Measurements from ENCODE around the gene PKMYT1.

Gene PKMYT1

DNA sequence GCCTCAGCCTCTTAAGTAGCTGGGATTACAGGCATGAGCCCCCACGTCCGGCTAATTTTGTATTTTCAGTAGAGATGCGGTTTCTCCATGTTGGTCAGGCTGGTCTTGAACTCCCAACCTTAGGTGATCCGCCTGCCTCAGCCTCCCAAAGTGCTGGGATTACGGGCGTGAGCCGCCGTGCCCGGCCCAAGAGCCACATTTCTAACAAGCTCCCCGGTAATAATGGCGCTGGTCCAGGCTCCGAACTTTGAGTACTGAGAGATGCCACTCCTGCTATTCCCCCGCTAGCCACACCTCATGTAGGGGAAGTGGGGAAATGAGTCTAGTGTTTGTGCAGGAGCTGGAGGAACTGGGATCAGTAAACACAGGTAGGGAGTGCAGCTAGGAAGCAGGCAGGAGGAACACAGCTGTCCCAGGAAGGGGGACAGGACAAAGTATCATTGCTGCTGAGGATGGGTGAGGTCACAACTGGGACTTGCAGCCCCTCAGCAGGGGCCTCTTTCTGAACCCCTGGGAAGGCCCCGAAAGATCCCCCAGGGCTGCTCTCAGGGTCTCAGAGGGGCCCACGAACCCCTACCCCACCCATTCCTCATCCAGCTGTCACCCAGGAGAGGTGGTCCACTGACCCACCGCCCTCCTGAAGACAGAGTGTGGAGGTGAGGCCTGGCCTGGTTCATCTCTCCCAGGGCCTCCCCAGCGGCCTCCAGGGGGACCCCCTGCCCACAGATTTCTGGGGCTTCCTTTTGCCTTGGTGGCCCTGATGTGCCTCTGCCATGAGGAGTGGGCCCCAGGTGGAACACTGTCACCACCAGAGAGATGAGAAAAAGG is 19.8 kb downstream of the PKMYT1 start:
- Histone ChIP-seq H3K9me3 (replicated peaks; ENCODE audit: low read length) (no peaks in the 10 kb centered on the region), H3K4me3 (ENCODE audit: low read length) (no peak overlapping the region), H3K4me2 (ENCODE audit: low read length) (no peak overlapping the region), H3K27me3 (ENCODE audit: control insufficient read depth, insufficient read depth, low read length) (peaks cover 39% of the 10 kb centered on the region), H3K36me3 (ENCODE audit: insufficient read depth, low read length) (no peaks in the 10 kb centered on the region), H3K9ac (ENCODE audit: low read depth, low read length) (no peak overlapping the region), H3K4me1 (ENCODE audit: control insufficient read depth, insufficient read depth, low read length) (peaks cover 15% of the 10 kb centered on the region)

DNA sequence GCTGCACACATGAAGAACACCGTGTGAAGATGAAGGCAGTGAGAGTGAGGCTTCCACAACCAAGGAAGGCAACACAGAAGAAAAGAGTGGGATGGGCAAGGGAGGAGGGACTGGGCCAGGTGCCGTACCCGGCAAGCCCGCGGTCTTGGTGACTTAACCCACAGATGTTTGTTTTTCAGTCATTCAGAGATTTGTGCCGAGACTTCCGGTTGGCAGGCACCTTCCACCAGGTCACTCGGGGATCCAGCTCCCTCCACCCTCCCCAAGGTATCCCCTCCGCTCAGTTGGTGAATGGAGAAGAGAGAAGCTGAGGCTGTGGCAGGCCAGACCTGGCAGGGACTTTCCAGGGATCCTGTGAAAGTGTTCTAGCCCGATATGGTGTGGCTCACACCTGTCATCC is 21.0 kb downstream of the PKMYT1 start:
- Histone ChIP-seq H3K4me3 (ENCODE audit: low read length) (no peak overlapping the region), H3K36me3 (ENCODE audit: insufficient read depth, low read length) (no peaks in the 10 kb centered on the region), H3K27me3 (ENCODE audit: control insufficient read depth, insufficient read depth, low read length) (peaks cover 39% of the 10 kb centered on the region), H3K9ac (ENCODE audit: low read depth, low read length) (no peak overlapping the region), H3K4me1 (ENCODE audit: control insufficient read depth, insufficient read depth, low read length) (peaks cover 8% of the 10 kb centered on the region), H3K4me2 (ENCODE audit: low read length) (no peak overlapping the region), H3K9me3 (replicated peaks; ENCODE audit: low read length) (no peaks in the 10 kb centered on the region)

DNA sequence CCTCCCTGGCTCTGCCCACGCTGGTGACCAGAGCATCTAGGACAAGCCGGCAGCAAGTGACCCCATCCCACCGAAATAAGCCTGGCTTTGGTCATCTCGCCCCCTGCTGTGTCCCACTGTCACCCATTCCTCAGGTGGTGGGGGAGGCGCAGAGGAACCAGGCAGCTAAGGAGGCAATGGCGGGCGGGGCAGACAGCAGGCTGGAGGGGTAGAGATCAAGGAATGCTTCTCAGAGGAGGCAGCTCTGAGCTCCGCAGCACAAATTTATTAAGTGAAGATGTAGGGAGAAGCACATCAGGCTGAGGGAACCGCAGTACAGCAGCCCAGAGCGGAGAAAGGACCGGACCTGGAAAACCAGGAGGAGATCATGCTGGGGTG is 23.7 kb downstream of the PKMYT1 start:
- H3K4me3 ChIP-seq (ENCODE audit: low read length) = no peak overlapping the region
- H3K9me3 ChIP-seq (replicated peaks; ENCODE audit: low read length) = no peaks in the 10 kb centered on the region
- H3K27me3 ChIP-seq (ENCODE audit: control insufficient read depth, insufficient read depth, low read length) = peaks cover 28% of the 10 kb centered on the region
- H3K9ac ChIP-seq (ENCODE audit: low read depth, low read length) = no peak overlapping the region
- H3K36me3 ChIP-seq (ENCODE audit: insufficient read depth, low read length) = no peaks in the 10 kb centered on the region
- H3K4me1 ChIP-seq (ENCODE audit: control insufficient read depth, insufficient read depth, low read length) = no peaks in the 10 kb centered on the region
- no peak overlapping the region for H3K4me2 ChIP-seq (ENCODE audit: low read length)

DNA sequence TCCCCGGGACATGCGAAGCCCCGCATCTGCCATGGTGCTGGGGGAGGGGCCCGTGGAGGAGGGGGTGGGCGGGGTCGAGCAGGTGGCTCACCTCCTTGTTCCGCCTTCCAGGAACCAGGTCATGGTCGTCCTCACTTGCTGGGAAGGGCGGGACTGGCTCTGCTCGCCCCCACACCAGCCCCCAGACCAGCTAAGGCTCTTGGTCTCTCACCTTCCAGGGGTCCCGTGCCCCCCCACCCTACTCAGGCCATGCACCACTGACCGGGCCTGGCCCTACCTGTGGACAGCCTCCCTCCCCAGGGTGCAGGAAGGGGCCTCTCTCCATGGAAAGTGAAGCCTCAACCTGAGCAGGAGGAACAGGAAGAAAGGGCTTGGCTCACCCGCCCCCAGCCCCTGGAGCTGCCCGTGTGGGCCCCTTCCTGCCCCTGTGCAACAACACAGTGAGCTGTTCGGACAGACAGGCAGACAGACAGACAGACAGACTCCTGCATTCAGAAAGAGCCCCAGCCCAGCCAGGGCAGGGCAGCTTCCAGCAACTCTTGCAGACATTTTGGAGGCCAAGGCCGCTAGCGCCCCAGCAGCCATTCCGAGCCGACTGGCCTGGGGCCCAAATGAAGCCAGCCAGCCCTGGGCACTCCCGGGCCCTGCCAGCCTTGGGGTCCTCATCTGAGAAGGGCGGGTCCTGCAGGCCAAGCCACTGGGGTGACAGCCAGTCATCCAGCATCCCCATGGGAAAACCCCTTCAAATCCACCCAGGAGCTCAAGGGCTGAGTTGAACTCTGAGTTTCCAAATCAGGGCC is 24.3 kb downstream of the PKMYT1 start:
- Histone ChIP-seq H3K36me3 (ENCODE audit: insufficient read depth, low read length) (no peaks in the 10 kb centered on the region), H3K9me3 (replicated peaks; ENCODE audit: low read length) (no peaks in the 10 kb centered on the region), H3K4me1 (ENCODE audit: control insufficient read depth, insufficient read depth, low read length) (no peaks in the 10 kb centered on the region), H3K9ac (ENCODE audit: low read depth, low read length) (no peak overlapping the region), H3K4me3 (ENCODE audit: low read length) (no peak overlapping the region), H3K27me3 (ENCODE audit: control insufficient read depth, insufficient read depth, low read length) (peaks cover 28% of the 10 kb centered on the region), H3K4me2 (ENCODE audit: low read length) (no peak overlapping the region)

DNA sequence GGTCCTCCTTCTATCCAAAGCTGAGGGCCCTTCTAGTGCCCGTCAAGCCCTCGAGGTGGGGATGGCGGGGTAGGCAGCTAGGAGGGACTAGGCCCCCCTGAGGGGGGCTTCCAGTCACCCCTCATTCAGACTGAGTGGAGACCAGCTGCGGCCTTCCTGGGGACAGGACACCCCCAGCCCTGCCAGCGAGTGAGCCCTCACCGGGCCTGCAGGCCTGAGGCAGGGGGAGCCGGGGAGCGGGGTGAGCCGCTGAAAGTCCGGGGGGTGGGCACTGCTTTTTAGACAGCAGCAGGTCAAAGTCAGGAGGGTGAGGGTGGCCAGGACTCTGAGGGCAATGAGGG is 24.8 kb downstream of the PKMYT1 start:
- H3K9me3 ChIP-seq (replicated peaks; ENCODE audit: low read length) = no peaks in the 10 kb centered on the region
- no peaks in the 10 kb centered on the region for H3K36me3 ChIP-seq (ENCODE audit: insufficient read depth, low read length)
- H3K4me3 ChIP-seq (ENCODE audit: low read length) = no peak overlapping the region
- H3K4me2 ChIP-seq (ENCODE audit: low read length) = no peak overlapping the region
- H3K9ac ChIP-seq (ENCODE audit: low read depth, low read length) = no peak overlapping the region
- H3K4me1 ChIP-seq (ENCODE audit: control insufficient read depth, insufficient read depth, low read length) = no peaks in the 10 kb centered on the region
- H3K27me3 ChIP-seq (ENCODE audit: control insufficient read depth, insufficient read depth, low read length) = peaks cover 28% of the 10 kb centered on the region

DNA sequence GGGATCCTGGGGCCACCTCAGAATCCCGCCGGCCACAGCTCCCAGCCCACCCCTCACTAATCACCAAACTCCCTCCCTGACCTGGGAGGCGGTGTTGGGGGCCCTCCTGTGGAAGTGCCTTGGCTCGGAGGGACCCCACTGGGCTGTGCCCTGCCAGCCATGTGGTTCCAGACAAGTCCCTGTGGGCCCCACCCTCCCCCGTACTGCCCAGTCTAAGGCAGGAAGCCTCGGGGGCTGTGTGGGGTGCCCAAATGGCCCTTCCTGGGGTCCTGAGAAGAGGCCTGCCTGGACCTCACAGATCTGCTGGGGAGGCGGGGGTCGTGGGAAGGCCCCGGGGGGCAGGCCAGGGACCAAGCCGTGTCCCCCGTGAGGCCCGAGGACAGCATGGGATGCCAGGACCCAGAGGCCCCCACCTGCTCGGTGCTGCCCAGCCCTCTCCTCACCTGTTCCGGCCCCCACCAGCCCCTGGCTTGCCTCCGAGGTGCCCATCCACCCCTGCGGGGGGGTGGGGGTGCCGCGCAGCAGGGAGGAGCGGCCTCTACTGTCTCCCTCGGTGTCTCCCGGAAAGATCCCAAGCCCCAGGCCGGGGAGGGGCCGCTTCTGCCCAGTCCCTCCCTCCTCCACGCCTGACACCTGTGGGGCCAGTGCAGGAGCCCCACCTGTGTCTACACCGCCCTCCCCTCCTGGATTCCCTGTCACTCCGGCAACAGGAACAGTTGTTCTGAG is 25.4 kb downstream of the PKMYT1 start:
- H3K9ac ChIP-seq (ENCODE audit: low read depth, low read length) = no peak overlapping the region
- peaks cover 28% of the 10 kb centered on the region for H3K27me3 ChIP-seq (ENCODE audit: control insufficient read depth, insufficient read depth, low read length)
- H3K4me1 ChIP-seq (ENCODE audit: control insufficient read depth, insufficient read depth, low read length) = no peaks in the 10 kb centered on the region
- no peak overlapping the region for H3K4me2 ChIP-seq (ENCODE audit: low read length)
- H3K4me3 ChIP-seq (ENCODE audit: low read length) = no peak overlapping the region
- H3K9me3 ChIP-seq (replicated peaks; ENCODE audit: low read length) = no peaks in the 10 kb centered on the region
- H3K36me3 ChIP-seq (ENCODE audit: insufficient read depth, low read length) = peaks cover under 1% of the 10 kb centered on the region

DNA sequence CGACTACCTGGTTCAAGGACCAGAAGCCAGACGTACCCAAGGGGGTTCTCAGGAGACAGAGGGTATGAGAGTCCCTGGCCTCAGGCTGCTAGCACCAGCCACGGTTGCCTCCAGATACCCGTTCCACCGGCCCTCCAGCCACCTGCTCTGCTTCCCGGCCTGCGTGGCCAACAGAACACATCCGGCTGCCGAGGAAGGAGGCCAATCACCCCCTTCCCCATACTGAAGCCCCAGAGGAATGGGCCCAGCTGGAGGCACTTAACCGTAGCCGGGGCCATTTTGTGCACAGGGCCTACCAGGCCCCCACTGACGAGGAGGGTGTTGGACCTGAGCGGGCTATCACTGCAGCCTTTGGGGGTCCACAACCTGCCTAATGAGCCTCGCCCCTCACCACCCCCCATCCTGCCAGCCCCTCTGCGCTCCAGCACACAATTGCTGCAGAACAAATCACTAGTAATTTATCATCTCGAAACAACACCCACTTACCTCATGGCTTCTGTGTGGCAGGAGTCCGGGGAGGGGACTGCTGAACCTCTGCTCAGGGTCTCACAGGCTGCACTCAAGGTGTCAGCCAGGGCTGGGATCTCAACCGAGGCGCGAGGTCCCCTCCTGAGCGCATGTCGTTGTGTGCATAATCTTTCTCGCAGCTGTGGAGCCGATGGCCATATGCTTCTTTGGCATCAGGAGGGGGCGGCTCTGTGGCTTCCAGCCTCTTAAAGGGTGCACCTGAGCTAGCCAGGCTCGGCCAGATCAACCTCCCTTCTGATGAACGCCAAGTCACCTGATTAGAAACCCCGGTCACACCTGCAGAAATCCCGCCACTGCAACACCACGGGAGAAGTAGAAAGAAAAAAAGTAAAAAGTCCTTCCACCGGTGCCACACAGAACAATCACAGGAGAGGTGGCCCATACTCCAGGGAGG is 26.3 kb downstream of the PKMYT1 start:
- H3K4me2 ChIP-seq (ENCODE audit: low read length) = no peak overlapping the region
- no peak overlapping the region for H3K4me3 ChIP-seq (ENCODE audit: low read length)
- H3K9me3 ChIP-seq (replicated peaks; ENCODE audit: low read length) = no peaks in the 10 kb centered on the region
- H3K27me3 ChIP-seq (ENCODE audit: control insufficient read depth, insufficient read depth, low read length) = peaks cover 23% of the 10 kb centered on the region
- no peak overlapping the region for H3K9ac ChIP-seq (ENCODE audit: low read depth, low read length)
- no peaks in the 10 kb centered on the region for H3K4me1 ChIP-seq (ENCODE audit: control insufficient read depth, insufficient read depth, low read length)
- peaks cover 9% of the 10 kb centered on the region for H3K36me3 ChIP-seq (ENCODE audit: insufficient read depth, low read length)

DNA sequence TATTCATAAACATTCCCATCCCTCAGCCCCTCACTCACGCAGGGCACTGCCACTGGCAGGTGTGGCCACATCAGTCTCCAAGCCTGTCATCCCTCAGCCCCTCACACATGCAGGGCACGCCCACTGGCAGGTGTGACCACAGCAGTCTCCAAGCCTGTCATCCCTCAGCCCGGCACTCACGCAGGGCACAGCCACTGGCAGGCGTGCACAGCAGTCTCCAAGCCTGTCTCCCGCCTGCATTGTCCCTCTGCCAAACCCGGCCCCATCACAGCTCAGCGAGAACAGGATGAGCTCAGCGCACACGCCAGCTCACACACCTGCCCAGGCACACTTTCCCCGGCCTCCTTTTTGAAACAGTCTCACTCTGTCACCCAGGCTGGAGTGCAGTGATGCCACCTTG is 27.6 kb downstream of the PKMYT1 start:
- Histone ChIP-seq H3K27me3 (ENCODE audit: control insufficient read depth, insufficient read depth, low read length) (peaks cover 23% of the 10 kb centered on the region), H3K4me1 (ENCODE audit: control insufficient read depth, insufficient read depth, low read length) (no peaks in the 10 kb centered on the region), H3K36me3 (ENCODE audit: insufficient read depth, low read length) (peaks cover 14% of the 10 kb centered on the region), H3K4me3 (ENCODE audit: low read length) (no peak overlapping the region), H3K4me2 (ENCODE audit: low read length) (no peak overlapping the region), H3K9me3 (replicated peaks; ENCODE audit: low read length) (no peaks in the 10 kb centered on the region), H3K9ac (ENCODE audit: low read depth, low read length) (no peak overlapping the region)

DNA sequence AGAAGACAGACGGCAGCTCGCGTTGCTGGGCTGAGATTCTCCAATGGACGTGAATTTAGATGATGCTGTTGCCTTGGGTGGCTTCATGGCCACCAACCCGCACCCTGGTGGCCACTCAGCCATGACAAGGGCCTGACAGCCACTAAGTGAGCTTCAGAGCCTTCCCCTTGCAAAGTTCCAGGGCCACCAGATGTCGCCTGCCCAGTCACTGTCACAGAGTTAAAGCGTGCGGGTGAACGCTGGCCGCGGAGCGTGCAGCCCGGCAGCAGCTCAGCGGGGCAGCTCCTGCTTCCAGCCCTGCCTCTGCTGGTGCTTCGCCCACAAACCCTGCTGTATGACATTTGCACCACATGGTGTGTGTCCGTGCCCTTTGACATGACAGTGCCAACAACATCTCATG is 29.5 kb downstream of the PKMYT1 start:
- no peak overlapping the region for H3K4me3 ChIP-seq (ENCODE audit: low read length)
- H3K9ac ChIP-seq (ENCODE audit: low read depth, low read length) = no peak overlapping the region
- peaks cover 17% of the 10 kb centered on the region for H3K27me3 ChIP-seq (ENCODE audit: control insufficient read depth, insufficient read depth, low read length)
- H3K36me3 ChIP-seq (ENCODE audit: insufficient read depth, low read length) = peaks cover 21% of the 10 kb centered on the region
- H3K4me1 ChIP-seq (ENCODE audit: control insufficient read depth, insufficient read depth, low read length) = no peaks in the 10 kb centered on the region
- no peaks in the 10 kb centered on the region for H3K9me3 ChIP-seq (replicated peaks; ENCODE audit: low read length)
- no peak overlapping the region for H3K4me2 ChIP-seq (ENCODE audit: low read length)

DNA sequence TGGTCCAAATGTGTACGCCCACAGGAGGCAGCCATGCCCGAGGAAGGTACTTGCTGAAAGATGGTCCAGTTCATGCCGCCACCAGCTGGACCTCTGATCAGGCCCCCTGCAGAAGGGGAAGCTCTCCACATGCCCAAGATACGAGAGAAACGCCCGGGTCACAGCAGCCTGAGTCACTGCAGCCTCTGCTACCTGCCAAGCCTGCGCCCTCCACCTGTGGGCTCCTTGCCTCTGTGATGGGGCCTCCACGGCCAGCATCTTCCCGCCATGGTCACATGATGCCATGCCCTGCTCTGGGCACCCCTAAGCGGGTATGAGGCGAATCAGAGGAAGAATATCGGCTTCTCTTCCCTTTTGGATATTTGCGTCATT is 29.9 kb downstream of the PKMYT1 start:
- Histone ChIP-seq H3K36me3 (ENCODE audit: insufficient read depth, low read length) (peaks cover 21% of the 10 kb centered on the region), H3K4me1 (ENCODE audit: control insufficient read depth, insufficient read depth, low read length) (no peaks in the 10 kb centered on the region), H3K9me3 (replicated peaks; ENCODE audit: low read length) (no peaks in the 10 kb centered on the region), H3K27me3 (ENCODE audit: control insufficient read depth, insufficient read depth, low read length) (peaks cover 16% of the 10 kb centered on the region), H3K4me2 (ENCODE audit: low read length) (no peak overlapping the region), H3K9ac (ENCODE audit: low read depth, low read length) (no peak overlapping the region), H3K4me3 (ENCODE audit: low read length) (no peak overlapping the region)

Measured in skeletal muscle satellite cell (primary cell).